GM12875 (cell line): Measurements from ENCODE around the gene JAG1.

ENCODE experiments used
- H3K4me3 ChIP-seq: one replicate; pipeline ENCODE4 v1.5.1; 2011; ENCODE audit warnings: low read depth, low read length, control low read depth
- TF ChIP-seq, protein P1 (sequence below): IDR thresholded peaks from 2 replicates; pipeline ENCODE4 v1.5.1; 2011; ENCODE audit warnings: low read depth, mild to moderate bottlenecking, control low read depth, inconsistent platforms, low read length, moderate library complexity, borderline replicate concordance; ENCODE audit not compliant: insufficient read depth

JAG1 gene

DNA sequence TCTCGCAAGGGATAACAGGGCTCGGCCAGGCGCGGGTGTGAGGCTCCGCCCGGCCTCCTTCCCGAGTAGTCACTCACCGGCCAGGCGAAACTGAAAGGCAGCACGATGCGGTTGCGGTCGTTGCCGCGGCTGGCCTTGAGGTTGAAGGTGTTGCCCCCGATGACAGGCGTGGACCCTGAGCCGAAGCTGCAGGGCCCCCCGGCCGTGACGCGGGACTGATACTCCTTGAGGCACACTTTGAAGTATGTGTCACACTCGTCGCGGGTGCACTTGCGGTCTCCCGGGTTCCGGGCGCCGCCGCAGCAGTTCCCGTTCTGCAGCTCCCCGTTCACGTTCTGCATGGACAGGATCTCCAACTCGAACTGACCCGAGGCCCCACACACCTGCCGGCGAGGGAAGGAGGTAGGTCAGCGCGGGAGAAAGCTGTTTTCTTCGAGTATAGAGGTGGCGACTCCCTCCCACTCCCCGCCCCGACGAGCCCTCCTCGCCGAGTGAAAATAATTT is 1.1 kb downstream of the JAG1 start:
- TF ChIP-seq, protein P1, sequence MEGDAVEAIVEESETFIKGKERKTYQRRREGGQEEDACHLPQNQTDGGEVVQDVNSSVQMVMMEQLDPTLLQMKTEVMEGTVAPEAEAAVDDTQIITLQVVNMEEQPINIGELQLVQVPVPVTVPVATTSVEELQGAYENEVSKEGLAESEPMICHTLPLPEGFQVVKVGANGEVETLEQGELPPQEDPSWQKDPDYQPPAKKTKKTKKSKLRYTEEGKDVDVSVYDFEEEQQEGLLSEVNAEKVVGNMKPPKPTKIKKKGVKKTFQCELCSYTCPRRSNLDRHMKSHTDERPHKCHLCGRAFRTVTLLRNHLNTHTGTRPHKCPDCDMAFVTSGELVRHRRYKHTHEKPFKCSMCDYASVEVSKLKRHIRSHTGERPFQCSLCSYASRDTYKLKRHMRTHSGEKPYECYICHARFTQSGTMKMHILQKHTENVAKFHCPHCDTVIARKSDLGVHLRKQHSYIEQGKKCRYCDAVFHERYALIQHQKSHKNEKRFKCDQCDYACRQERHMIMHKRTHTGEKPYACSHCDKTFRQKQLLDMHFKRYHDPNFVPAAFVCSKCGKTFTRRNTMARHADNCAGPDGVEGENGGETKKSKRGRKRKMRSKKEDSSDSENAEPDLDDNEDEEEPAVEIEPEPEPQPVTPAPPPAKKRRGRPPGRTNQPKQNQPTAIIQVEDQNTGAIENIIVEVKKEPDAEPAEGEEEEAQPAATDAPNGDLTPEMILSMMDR, result no peak
- H3K4me3 ChIP-seq, result peak overlapping the region; percentile 1

DNA sequence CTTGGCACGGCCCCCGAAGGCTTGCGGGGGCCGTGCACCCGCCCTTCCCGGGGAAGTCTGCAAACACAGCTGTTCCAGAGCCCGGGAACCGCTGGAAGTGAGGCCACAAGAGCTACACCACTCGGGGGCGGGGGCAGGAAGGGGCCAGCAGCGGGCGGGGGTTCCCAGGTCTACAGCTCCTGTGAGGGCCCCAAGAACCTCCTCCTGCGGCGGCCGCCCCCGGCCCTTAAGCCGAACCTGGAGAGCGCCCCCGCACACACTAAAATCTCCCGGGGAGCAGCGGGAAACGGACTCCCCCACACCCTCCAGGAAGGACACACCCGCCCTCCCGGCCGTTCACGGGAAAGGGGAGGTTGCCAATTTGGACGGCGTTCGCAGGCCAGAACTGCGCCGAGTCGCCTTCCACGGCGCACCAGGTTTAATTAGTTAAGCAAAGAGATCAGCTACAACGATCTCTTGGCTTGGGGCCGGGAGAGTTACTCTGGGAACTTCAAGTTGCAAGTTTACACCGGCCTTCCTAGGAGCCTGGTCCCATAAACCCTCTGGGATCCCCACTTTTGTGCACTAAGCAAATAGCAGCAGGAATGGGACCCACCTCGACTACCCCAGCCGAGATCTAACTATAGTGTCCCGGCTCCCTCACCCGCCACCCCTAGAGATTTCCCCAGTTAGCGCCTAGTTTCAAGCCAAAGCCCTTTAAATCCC is 1.7 kb downstream of the JAG1 start:
- peak overlapping the region; percentile 1 for H3K4me3 ChIP-seq
- TF ChIP-seq, protein P1, result no peak

DNA sequence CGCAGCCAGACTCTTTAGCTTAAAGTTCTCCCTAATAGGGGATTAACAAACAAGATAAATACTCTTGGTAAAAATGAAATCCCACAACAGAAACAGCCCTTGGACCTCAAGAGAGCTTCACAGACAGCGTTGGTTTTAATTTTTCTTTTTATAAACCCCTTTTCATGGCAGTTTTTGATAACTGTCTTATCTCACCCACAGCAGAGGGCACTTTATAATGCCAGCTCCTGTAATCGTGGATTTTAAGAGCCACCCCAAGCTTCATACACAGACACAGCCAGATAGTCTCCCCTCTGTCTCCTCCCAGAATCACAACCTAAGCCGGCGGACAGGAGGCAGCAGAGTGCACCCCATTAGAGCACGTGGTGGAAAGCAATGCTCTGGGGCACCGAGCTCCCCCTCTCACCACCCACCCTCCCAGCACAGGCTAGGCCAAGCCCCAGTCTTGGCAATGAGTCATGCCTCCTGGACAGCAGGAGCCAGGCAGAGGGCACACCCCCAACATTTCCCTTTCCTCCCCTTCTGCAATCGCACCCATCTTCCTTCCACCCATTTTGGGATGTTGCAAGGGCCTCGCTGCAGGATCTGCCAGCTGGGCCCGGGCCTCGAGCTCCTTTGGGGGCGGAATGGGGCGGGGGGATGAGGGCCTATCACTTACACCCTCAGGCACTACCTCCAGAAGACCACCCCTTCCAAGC is 2.4 kb downstream of the JAG1 start:
- TF ChIP-seq, protein P1, result peak; percentile 41; the same call in 1 of the 2 replicates
- H3K4me3 ChIP-seq, result no peak overlapping the region

DNA sequence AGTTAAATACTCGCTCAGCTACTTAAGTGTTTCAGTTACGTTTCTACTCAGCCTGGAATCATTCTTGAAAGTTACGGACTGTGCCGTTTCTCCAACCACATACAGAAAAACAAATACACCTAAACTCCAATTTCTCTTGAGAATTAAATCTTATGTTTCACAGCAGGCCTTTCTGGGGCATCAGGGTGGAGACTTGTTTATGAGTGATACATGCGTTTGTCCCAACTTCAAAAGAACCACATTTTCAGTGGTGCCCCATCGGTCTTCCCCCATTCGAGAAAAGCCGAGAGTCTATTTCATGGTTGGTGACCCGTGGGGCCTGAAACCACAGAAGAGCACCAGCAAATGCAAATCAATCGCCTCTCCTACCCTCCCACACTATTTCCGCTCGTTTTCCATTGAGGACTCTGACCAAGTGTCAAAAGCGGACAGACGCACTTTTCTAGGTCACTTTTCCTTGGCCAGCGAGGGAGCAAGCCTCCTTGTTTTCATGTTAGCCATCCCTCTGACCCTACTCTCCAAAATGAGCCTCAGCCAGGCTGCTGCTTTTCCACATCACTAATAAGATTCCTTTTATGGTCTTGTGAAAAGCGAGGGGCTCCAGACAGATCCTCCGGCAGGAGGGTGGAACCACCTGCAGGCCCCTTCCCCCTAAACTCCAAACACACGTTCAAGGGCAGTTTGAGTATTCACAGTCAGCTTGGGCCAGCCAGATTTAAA is 3.1 kb downstream of the JAG1 start:
- TF ChIP-seq, protein P1, result no peak
- no peak overlapping the region for H3K4me3 ChIP-seq

DNA sequence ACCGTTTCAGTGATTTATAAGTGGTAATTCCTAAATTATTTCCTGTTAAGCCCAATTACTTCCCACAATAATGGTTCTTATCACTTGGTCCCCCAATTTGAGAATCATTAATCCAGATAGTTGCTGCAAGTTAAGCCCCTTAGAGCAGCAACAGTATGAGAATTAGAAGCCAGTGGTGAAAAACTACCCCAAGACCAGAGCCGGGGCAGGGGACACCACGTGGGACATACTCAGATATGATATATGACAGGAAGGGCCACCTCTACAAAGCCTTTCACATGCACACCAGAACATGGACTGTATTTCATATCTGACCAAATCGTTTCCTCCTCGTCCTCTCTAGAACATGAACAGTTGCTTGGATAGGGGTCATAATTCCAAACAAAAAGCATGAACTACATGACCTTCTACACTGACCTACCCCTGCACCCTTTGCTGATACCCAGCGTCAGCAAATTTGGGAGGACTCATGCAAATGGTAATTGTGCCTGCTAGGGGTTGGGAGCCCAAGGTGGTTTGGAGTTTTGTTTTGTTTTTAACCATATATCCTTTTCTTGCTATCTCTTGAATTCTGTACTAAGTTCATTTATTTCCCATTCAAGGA is 3.9 kb downstream of the JAG1 start:
- H3K4me3 ChIP-seq, result no peak overlapping the region
- TF ChIP-seq, protein P1, result no peak

DNA sequence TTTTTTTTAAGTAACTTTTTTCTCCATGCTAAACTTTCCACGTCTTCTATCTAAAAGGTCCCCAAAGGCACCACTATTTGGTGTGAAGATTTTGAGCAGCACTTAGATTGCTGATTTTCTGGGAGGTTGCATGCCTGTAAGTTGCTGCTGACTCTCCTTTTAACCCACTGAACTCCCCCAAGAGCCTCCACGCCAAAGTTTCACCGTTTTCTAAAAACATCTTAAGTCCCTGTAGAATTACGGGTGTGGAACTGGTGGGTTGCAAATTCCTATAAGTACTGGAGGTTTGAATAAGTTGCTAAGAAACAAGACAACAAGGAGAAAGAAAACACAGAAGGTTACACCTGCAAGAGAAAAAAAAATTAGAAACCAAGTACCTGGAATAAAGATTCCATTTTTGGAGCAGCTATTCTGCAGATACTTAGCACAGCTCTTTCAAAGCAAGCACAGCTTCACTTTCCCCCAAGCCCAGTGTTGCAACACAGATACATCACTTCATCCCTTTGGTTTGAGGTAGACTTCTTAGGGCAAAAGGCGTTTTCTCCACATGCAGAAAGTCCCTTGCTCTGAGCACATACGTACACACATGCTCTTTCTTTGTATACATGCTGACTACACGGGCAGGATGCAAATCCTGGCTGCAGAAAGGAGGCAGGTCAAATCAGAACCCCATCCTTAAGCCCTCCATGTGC is 5.0 kb downstream of the JAG1 start:
- H3K4me3 ChIP-seq, result no peak overlapping the region
- TF ChIP-seq, protein P1, result no peak
